ENCODE data around the gene HPGD. TPM values are rescaled to one million over a fixed set of nuclear protein-coding genes. Genes with fewer than 3 reads are reported as not detected.

Gene HPGD
- total and polyA plus RNA-seq, 8 donors = 0.08 to 3.9 (median 1.3) TPM

- ATAC-seq (no peak), DNase-seq (no peak), FAIRE-seq (no peak)
- Histone ChIP-seq H3K4me3 (no peak overlapping the region), H3K9me3 (no peaks in the 10 kb centered on the region), H3K27me3 (no peaks in the 10 kb centered on the region), H3K27ac (no peak overlapping the region), H3K4me1 (no peaks in the 10 kb centered on the region), H3K36me3 (no peaks in the 10 kb centered on the region)
- TF ChIP-seq, protein P1, sequence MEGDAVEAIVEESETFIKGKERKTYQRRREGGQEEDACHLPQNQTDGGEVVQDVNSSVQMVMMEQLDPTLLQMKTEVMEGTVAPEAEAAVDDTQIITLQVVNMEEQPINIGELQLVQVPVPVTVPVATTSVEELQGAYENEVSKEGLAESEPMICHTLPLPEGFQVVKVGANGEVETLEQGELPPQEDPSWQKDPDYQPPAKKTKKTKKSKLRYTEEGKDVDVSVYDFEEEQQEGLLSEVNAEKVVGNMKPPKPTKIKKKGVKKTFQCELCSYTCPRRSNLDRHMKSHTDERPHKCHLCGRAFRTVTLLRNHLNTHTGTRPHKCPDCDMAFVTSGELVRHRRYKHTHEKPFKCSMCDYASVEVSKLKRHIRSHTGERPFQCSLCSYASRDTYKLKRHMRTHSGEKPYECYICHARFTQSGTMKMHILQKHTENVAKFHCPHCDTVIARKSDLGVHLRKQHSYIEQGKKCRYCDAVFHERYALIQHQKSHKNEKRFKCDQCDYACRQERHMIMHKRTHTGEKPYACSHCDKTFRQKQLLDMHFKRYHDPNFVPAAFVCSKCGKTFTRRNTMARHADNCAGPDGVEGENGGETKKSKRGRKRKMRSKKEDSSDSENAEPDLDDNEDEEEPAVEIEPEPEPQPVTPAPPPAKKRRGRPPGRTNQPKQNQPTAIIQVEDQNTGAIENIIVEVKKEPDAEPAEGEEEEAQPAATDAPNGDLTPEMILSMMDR (IDR thresholded peaks at IDR 0.05) = no peak
- intact Hi-C loops (cut with DNase I) = no loop called here
- WGBS, 2 donors = 59 to 70% methylated on average over 1 of the region's 1 CpG
Observed at GRCh38 chr4:174549721-174550120, 27.4 kb upstream of the HPGD start.

- Histone ChIP-seq H3K27ac (no peak overlapping the region), H3K27me3 (no peaks in the 10 kb centered on the region), H3K36me3 (no peaks in the 10 kb centered on the region), H3K9me3 (no peaks in the 10 kb centered on the region), H3K4me1 (no peaks in the 10 kb centered on the region), H3K4me3 (no peak overlapping the region)
- no peak for DNase-seq
- ATAC-seq = no peak
- FAIRE-seq = no peak
- intact Hi-C loops (cut with DNase I) = no loop called here
- TF ChIP-seq, protein P1 (IDR thresholded peaks at IDR 0.05) = no peak
Observed at GRCh38 chr4:174545268-174545667, 23.0 kb upstream of the HPGD start.

DNA sequence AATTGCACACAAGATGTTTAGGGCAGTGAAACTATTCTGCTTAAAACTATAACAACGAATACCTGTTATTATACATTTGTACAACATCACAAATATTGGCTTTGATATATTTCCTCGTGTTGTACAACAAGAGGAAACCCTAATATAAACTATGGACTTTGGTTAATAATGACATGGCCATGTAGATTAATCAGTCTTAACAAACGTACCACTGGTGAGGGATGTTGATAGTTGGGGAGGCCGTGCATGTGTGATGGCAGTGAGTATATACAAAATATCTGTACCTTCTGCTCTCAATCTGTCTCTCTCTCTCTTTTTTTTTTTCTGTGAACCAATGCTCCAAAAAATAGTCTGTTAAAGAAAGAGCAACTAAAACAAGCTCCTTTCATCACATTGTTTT is 22.2 kb upstream of the HPGD start:
- no peaks in the 10 kb centered on the region for H3K36me3 ChIP-seq
- H3K27ac ChIP-seq = no peak overlapping the region
- no peaks in the 10 kb centered on the region for H3K27me3 ChIP-seq
- 44 to 49% methylated on average over 4 of the region's 4 CpGs for WGBS, 2 donors
- intact Hi-C loops (cut with DNase I) = no loop called here
- DNase-seq (no peak), FAIRE-seq (no peak), ATAC-seq (no peak)
- TF ChIP-seq, protein P1 (IDR thresholded peaks at IDR 0.05) = no peak
- no peaks in the 10 kb centered on the region for H3K4me1 ChIP-seq
- no peak overlapping the region for H3K4me3 ChIP-seq
- H3K9me3 ChIP-seq = no peaks in the 10 kb centered on the region

GRCh38 chr4:174540175-174540574 is 17.9 kb upstream of the HPGD start:
- DNase-seq = no peak
- 84 to 87% methylated on average over 10 of the region's 10 CpGs for WGBS, 2 donors

GRCh38 chr4:174539571-174539970 is 17.3 kb upstream of the HPGD start:
- Histone ChIP-seq H3K4me3 (no peak overlapping the region), H3K4me1 (no peaks in the 10 kb centered on the region), H3K27me3 (no peaks in the 10 kb centered on the region), H3K27ac (no peak overlapping the region), H3K9me3 (no peaks in the 10 kb centered on the region), H3K36me3 (no peaks in the 10 kb centered on the region)
- intact Hi-C loops (cut with DNase I) = no loop called here
- 79 to 80% methylated on average over 3 of the region's 3 CpGs for WGBS, 2 donors
- TF ChIP-seq, protein P1 (IDR thresholded peaks at IDR 0.05) = no peak
- DNase-seq (no peak), FAIRE-seq (no peak), ATAC-seq (no peak)

More at GRCh38 chr4:174540175-174540574, 17.9 kb upstream of the HPGD start:
- intact Hi-C loops (cut with DNase I) = no loop called here
- Histone ChIP-seq H3K4me3 (no peak overlapping the region), H3K9me3 (no peaks in the 10 kb centered on the region), H3K27me3 (no peaks in the 10 kb centered on the region), H3K36me3 (no peaks in the 10 kb centered on the region), H3K4me1 (no peaks in the 10 kb centered on the region), H3K27ac (no peak overlapping the region)
- TF ChIP-seq, protein P1 (IDR thresholded peaks at IDR 0.05) = no peak
- ATAC-seq (no peak), FAIRE-seq (no peak)
